ENCODE results near the gene SDR9C7.

- TF ChIP-seq CTCF (IDR thresholded peaks at IDR 0.05) (no peak), POLR2A (IDR thresholded peaks at IDR 0.05) (no peak)
These were observed 17.6 kb upstream of the SDR9C7 start for GRCh38 chr12:56951582-56952339.
